EL (cell line): ENCODE results near the gene CFAP99.
"Not testable (repeated sequence)": the region's sequence is repeated elsewhere in the genome, so short reads cannot be mapped to it uniquely, and the experiment has no call there.

Source experiments
- DNase-seq: peaks from one replicate; pipeline ENCODE4 v3.0.0-alpha.2; 2016

CFAP99 gene

DNA sequence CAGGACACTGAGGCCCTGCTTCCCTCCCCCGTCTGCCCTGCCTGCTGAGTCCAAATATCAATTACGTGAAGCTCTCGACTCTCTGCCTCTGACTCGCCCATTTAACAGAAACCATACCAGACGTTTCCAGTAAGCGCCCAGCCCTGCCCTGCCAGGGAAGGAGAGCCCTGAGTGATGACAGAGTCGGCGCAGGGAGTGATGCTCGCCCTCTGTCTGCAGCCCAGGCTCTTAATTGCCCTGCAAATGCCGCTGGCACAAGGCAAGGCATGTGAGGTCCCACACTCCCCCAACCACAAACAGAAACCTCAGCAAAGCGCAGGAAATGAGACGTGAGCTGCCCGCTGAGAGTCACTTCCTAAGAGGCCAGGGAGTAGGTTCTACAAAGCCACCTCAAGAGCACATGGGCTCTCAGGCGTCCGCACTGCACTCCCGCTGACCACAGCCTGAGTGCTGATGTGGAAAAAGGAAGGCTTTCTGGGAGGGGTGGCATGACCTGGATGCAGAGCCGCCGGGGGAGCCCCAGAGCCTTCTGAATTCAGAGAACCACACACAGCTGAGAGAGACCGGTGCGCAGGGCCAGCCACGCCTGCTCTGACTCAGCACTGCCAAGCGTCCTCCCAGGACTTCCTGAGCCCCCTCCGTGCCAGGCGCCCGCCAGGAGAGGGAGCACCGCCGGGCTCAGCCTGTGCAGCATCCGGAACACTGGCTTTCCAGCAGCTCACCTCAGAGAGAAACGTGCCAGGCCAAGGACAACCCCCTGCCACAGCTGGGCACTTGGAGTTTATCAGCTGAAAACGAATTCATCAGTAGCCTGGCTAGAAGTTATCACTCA, 5.7 kb upstream of the CFAP99 start:
- DNase-seq, result peak; percentile 95

DNA sequence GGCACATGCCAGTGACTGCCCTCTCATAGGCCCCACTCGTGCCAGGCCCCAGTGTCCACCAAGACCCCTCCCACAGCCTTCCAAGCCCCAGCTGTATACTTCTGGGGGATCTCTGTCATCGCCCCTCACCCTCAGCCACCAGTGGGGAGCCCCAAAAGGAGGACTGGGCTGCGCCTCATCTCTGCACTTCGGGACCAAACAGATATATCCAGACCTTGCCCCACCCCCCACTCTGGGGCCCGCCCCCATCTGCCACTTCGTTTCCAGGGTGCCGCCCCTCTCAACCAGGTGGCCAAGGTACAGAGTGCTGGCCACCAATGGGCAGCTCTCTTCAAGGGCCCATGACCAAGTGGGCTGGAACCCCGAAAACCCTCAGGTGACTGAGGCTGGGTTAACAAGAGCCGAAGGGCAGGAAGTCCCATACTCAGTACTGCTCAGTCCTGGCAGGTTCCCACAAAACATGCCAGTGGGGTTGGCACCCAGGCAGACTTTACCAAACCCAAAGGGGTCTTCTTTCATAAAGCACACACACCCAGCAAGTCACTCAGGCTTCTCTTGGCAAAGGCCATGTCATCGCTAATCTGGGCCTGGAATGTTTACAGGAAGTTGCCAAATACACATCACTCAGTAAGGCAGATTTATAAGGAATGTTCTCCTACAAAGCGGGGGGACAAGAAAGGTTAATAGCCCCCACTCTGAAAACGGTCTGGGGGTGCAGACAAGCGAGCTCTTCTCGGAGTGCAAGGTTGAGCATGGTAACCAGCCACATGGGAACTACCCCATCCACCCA, 4.7 kb upstream of the CFAP99 start:
- no peak for DNase-seq

DNA sequence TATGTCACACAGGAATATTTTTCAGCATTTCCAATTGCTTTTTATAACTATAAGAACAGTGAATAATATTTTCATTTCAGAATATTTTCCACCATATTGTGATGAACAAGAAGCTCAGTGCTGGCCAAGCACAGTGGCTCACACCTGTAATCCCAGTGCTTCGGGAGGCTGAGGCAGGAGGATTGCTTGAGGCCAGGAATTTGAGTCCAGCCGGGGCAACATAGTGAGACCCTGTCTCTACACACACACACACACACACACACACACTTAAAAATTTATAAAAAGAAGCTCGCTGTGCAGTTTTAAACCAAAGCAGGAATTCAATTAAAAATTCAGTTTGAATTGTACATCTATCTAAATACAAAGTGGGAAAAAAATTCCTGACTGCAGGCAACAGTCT, 3.5 kb upstream of the CFAP99 start:
- no peak for DNase-seq

DNA sequence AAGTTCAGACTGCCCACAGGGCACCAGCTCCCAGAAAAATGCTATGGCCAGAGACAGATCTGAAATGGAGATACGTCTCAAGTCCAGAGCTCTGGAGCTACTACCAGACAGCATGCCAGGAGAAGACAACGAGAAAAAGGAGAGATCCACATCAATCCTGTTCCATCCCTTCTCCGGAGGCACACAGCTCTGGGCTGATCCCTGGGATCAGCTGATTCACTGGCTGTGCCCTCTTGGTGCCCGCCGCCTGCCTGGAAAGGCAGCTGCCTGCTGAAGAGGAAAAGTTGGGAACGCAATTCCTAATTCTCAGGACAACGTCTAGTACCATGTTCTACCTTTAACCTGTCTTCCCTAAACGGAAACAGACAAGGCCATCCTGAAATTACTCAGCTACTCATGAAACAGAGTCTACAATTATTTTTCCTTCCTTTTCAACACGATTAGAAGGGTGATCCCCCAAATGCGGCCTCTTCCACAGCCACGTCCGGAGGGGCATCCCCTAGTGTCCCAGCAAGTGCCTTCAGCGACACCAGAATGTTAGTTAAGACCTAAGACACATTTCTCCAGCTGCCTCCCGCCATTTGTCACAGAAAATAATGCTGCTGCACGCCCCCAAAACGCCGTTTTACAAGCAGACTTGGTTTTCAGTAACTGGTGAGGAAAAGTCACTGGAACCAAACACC, 2.7 kb upstream of the CFAP99 start:
- no peak for DNase-seq

DNA sequence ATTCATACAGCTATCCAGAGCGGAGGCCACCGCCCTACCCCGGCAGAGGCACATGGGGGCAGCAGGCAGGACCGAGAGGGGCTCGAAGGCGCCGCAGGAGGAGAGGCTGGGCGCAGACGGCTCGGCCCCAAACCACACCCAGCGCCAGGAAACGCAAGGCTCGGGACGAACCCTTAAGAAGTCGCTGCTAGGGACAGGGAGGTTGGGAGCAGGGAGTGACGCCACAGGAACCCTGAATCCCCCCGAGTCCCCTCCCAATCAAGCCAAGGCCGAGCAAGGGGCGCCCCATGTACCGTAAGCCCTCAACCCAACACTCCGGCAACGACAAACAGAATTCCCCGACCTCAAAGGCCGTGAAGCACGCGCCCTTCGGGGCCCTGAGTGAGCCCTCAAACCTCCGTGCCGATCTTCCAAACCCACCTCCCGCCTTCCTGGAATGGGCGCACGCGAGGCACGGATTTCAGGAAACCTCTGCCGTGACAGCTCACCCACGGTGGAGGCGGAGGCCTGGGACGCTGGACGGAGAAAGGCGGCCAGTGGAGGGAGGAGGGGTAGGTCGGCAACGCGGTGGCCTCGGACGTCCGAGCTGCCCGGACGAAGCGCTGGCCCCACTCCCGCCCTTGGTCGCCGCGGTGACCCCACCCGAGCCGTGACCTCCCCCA, 2.1 kb upstream of the CFAP99 start:
- no peak for DNase-seq

DNA sequence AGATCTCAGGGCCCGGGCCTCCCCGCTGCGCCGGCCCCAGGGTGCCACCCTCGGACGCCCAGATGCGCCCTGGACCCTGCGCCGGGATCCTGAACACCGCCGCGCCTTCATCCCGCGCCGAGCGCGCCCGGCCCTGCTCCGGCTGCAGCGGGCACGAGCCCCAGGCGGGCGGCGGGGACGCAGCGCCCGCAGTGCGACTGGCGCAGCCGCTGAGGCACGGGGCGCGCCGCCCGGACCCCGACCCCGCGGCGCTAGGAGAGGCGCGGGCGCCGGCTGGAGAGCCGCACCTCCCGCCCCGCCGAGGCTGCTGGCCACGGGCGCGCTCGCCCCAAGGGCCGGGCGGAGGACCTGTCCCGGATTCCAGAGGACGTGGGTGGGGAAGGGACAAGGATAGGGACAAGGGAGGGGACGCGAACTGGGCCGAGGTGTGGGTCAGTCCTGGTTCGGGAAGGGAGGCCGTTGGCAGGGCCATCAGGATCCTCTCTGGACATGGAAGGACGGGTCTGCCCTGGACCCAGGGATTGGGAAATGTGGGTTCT, 1.5 kb upstream of the CFAP99 start:
- no peak for DNase-seq

DNA sequence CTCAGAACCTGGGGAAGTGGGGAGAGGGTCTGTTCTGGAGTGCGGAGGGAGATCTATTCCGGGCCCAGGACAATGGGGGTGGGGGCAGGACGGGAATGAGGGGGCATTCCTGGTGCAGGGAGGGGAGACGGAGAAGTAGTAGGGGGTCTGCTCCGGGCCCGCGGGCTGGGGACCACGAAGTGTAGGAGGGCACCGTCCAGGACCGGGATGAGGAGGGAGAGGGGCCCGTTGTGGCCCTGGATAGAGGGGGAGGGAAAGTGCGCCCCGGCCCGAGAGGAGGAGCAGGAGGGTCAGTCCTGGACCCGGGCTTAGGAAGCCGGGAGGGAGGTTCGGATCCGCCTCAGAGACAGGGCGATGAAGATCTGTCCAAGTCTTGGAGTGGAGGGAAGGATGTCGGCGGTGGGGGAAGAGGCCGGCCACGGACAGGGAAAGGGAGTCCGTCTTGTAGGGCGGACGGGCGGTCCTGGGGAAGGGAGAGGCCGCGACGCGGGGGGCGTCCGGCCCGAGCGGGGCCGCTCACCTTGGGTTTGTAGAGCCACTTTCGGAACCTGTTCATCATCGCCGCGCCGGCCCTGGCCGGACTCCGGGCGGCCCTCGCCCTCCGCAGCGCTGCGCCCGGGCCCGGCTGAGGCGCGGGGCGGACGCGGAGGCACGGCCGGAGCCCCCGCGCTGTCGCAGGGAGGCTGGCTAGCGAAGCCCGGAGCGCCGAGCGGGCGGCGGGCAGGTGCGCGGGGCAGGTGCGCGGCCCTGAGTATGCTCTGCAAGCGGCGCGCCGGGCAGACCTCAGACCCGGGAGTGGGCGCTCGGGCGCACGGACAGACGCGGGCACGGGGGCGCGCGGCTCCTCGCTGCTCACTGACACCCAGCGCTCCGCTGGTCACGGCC, 748 bp upstream of the CFAP99 start, which contains the start of gene ZFYVE28:
TSS of gene ZFYVE28 (minus strand) at position 881 of the 885 bp plus-strand sequence. CDS start at position 559, 322 bp downstream.
- DNase-seq, result peak; percentile 32

DNA sequence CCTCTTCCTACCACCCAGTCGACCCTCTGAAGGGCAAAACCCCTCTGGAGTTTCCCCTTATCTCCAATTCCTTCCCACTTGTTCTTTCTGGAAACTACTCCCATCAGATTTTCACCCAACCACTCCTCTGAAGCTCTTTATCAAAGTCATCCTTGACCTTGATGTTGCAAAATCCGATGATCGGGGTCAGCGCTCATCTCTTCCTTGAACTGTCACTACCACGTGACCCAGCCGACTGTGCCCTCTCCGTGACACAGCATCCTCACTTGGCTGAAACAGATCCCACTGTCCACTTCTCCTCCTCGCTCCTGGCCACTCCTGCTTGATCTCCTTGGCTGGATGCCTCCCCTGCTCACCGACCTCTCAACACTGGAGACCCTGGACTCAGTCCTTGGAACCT, 1.1 kb downstream of the CFAP99 start:
- no peak for DNase-seq

DNA sequence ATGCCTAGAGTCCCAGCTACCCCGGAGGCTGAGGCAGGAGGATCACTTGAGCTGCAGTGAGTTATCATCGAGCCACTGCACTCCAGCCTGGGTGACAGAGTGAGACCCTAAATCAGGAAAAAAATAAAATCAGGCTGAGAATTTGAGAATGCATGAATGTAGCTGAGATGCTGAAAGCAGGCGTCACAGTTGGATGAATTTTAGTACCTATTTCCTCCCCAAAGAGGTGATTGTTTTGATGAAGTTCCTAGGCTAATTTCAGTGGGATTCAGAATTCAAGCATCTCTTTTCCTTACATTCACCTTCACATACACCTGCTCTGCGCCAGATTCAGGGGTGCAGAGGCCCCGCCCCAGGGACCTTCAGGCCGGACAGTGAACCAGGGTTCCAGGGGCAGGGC, 3.2 kb downstream of the CFAP99 start:
- no peak for DNase-seq

DNA sequence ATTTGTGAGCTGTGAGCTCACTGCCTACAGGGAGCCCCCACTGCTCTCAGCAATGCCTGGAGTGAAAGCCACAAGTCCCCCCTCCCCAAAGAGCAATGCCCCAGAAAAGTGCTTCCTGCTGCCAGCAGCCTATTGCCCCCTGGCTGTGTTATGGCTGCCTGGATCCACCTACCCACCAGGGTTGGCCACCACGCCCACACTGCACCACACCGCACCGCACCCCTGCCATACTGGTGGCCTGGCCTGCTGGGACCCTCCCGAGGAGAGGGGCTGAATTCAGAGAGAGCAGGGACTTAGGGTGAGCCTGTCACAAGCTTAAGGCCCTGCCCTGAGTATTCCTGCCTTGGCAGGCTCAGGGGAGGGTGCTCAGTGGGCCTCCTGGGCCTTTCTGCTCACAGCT, 4.3 kb downstream of the CFAP99 start:
- no peak for DNase-seq

DNA sequence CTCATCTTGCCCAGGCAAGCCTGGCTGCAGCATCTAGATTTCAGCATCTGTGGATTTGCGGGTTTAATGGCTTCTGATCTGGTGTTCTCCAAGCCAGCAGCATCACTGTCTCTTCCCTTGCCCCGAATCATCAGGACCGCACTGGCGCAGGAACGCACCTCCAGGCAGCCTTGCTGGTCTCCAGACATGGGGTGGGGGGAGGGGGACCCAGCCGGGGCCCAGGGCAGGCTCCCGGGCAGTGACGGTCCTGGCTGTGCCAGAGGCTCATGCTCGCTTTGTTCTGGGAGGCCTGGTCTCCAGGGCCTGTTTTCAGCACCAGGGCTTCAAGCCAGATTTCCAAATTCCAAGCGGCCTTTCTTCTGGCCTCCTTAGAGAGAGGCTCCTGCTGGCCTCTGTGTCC, 4.9 kb downstream of the CFAP99 start:
- no peak for DNase-seq

DNA sequence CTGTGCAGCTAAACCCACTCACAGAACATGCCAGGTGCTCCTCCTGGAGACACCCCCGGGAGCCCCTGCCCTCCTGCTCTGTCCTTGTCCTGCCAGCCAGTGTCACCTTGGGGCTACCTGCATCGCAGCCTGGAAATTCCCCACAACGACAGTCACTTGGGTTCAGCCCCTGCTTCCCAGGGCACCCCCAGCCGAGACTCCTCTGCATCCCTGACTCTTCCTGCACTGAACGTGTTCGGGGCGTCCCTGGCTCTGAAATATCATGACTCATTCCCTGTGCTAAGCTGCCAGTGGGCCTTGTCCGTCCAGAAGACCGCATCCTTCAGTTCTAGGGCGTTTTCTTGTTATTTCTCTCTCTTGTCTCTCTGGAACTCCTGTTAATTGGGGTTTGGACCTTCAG, 5.8 kb downstream of the CFAP99 start:
- DNase-seq, result no peak

DNA sequence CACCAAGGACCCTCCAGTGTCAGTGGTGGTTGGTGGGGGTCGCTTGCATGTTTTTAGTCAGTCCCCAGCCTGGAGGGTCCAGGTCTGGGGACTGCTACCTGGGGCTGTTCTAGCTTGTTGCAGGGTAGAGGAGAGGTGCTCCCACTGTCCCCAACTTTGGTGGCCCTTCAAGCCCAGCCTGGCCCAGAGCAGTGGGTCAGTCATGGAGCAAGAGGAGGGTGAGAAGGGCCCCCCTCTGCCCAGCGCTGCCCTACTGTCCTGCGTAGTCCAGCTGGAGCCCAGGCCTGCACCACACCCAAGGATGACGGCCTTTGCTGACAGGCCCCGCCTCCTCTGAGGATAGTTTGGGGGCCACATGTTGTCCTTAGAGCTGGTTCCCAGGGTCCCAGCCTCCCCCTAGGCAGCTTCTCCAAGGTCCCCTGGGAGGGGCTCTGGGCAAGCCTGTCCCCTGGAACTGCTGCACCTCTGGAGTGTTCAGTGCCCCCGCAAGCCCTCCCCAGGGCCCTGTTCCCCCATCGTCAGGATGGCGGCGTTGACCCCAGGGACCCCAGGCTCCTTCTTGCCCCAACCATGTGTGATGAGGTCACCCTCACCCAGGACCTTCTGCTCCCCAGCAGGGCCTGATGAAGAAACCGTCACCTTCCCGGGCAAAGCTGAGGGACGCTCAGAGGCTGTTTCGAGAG, 6.8 kb downstream of the CFAP99 start:
- no peak for DNase-seq

DNA sequence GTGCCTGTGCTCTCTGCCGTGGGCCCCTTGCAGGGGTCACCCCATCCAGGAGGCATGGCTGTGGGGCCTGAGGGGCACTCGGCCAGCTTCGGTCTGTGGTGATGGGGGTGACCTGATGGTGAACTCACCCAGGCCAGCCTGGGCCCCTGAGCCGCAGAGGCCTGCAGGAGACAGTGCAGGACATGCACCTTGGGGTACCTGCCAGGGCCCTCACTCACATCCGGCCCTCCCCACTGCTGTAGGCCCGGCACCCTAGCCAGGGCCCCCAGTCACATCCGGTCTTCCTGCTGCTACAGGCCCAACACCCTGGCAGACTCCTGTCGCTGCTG, 7.3 kb downstream of the CFAP99 start:
- DNase-seq, result no peak

DNA sequence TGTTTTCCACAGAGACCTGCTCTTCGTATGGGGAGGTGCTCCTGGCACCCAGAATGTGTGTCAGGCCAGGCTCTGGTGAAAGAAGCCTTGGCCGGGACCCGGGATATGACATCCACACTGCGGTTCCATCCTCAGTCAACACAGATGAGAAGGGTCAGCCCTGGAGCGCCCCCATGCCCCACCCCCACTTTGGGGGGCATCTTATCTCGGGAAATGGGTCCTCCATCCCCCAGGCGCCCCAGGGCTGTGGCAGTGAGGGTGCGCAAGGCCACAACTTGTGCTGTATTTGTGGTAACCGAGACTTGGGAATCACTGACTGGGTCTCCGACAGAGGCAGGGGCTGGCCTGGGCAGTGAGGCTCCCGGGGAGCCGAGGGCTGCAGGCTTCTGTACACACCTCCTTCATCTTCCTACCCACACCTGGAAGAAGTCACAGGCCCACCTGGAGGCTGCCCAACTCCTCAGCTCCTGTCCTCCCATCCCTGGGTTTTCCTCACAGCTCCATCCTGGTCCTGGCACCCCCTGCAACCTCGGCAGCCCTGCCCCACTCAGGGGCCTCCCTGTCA, 8.0 kb downstream of the CFAP99 start:
- DNase-seq, result no peak

DNA sequence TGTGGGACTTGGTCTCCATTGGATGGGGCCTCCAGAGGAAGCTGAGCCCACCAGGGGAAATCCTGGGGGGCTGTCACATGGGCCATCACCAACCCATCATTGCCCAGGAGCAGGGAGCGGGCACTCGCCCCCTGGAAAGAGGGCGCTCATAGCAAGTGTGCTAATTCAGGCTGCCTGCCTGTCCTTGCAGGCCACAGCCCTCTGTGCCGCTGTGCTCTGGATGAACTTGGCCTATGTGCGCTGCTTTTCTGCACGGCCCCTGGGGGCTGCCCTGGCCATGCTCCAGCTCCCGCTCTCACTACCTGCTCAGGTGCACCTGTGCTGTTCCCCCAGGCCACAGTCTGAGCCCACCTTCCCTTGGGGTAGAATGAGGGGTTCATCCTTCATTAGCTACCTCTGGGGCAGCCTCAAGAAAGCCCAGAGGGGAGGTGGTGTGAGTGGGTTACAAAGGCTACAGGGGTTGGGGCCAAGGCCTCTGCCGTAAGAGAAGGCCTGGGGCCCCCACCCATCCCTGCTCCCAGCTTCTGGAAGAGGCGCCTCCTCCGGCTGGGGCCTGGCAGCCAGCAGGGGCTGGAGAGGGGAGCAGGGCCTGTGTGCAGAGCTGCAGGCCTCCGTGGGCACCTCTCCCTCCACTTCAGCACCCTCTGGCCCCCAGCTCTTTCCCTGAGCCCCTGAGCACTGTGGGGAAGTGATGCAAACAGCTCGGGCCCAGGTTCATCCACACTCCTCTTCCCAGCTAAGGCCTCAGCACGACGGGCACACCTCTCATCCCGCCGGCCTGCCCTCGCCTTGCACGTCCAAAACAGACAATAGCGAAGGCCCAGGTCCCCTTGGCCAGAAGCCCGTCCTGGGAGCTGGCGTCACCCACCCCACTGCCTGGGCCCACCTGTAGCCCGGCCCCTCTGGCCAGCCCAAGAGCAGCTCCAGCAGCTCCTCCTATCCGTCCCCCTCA, 8.9 kb downstream of the CFAP99 start:
- no peak for DNase-seq

DNA sequence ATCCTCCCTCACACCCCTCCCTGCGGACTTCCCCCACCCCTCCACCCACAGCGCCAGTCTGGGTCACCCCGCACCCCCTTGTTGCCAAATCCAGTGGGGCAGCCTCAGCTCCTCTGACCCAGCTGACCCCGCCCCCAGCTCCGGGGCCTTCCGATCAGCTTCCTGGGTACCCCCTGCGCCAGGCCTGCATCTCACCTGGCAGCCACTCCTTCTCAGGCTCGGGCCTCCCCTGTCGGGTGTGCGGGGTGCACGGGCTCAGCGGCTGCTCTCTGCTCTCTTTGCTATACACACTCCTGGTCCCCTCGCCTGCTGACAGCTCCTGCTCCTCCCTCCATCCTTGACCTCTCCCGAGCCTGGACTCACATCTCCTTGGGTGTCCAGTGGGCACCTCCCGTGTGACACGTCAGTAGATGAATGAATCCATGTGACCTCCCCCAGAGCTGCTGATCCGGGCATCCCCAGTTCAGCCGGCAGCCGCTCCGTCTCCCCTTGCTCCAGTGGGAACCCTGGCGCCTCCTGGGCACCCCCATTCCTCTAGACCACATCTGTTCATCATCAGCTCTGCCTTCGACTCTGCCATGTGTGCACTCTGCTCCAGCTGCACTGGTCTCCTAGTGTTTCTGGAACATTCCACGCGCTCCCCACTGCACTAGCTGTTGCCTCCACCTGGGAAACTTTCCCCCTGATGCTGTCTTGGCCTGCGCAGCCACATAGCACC, 9.9 kb downstream of the CFAP99 start:
- DNase-seq, result no peak

DNA sequence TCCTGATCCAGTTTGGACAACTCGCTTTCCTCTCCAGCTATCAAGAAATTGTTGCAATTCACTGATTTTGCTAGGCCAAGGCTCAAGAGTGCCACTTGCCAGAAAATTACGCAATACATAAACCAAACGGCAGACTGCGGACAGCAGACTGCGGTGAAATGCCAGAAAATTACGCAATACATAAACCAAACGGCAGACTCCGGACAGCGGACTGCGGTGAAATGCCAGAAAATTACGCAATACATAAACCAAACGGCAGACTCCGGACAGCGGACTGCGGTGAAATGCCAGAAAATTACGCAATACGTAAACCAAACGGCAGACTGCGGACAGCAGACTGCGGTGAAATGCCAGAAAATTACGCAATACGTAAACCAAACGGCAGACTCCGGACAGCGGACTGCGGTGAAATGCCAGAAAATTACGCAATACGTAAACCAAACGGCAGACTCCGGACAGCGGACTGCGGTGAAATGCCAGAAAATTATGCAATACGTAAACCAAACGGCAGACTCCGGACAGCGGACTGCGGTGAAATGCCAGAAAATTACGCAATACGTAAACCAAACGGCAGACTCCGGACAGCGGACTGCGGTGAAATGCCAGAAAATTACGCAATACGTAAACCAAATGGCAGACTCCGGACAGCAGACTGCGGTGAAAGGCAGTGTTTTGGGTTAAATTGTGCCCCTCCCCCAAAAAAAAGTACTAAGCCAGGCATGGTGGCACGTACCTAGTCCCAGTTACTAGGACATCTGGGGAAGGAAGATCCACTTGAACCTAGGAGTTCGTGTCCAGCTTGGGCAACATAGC, 11.4 kb downstream of the CFAP99 start:
- not testable (repeated sequence) for DNase-seq
